ENCODE data around the gene VHLL.
"Not testable (repeated sequence)": the region's sequence is repeated elsewhere in the genome, so short reads cannot be mapped to it uniquely, and the experiment has no call there.

VHLL gene

DNA sequence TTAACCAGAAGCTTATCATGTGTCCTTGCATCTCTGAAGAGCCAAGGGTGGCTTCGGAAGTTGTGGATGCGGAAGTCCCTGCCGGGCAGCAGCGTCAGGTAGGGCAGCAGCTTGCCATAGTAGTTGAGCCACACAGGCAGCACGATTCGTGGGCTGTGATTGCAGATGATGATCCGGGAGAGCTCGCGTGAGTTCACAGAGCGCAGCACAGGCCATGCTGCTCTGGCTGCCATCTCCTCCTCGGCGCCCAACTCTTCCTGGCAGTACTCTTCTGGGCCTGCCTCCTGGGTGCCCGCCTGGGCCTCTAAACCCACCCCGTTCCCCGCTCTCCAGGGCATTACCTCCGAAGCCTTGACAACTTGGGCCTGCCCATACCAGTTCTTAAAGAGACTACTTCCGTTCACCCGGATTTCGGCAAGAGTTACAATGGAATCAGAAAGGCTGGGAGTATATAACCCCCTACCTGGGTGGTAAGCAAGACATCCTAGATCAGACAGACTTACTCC, at the start of gene VHLL:
TSS of gene VHLL (minus strand) at position 456 of the 506 bp plus-strand sequence. CDS start at position 338, 118 bp downstream.
- no peak for DNase-seq

DNA sequence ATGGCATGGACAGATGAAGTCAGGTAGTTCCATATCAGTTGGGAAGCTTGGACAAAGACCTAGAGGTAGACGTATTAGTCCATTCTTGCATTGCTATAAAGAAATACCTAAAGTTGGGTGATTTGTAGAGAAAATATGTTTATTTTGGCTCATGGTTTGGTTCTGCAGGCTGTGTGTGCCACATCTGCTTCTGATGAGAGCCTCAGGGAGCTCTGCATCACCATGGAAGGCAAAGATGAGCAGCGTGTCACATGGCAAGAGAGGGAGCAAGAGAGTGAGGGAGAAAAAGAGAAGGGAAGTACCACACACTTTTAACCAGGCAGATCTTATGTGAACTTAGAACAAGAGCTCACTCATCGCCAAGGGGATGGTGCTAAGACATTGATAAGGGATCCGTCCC, 48.2 kb upstream of the VHLL start:
- no peak for DNase-seq

- DNase-seq: no peak
Measured at GRCh38 chr1:156346636-156347035, 47.5 kb upstream of the VHLL start.

GRCh38 chr1:156346035-156346434, 46.9 kb upstream of the VHLL start:
- not testable (repeated sequence) for DNase-seq

DNA sequence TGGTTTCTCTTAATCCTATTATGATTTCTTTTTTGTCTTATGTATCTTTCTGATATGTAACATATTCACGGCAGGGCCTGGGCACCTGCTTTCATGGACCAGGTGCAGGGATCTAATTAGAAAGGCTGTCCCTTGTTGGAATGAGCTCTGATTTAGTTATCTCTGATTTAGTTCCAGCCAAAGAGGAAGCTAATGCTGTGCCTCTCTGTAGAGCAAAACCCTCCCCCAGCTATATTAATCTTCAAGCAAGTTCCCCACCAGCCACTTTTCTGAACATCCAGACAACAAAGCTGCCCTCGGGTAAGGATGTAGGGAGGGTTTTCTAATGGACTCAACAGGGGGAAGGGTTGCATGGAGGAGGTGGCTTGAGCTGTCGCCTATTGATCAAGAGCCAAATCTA, 45.3 kb upstream of the VHLL start:
- no peak for DNase-seq

GRCh38 chr1:156342166-156342955, 43.3 kb upstream of the VHLL start:
- no peak for DNase-seq

GRCh38 chr1:156338180-156338976, 39.3 kb upstream of the VHLL start, which contains the start of the genes CCT3 and TSACC:
Gene CCT3, minus strand, starts transcription at chr1:156338292. Its CDS starts 108 bp downstream, at chr1:156338184.
Gene TSACC, plus strand, starts transcription at chr1:156338526. Its CDS starts 1,232 bp downstream, at chr1:156339758.
- DNase-seq: peak; percentile 100

DNA sequence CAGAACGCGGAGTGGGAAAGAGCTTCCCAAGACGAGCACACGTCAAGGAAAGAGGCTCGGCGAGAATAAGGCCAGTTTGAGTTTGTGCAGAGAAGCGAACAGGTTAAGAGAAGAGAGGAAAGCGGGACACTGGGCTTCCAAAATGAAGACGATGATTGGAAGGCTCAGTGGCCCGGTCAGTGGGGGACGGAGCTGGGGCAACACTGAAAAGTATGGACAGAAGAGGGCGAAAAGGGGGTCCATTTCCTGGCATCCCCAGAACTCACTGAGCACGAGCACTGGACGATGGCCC, 38.7 kb upstream of the VHLL start:
- DNase-seq: no peak

- no peak for DNase-seq
Measured at GRCh38 chr1:156337052-156337887, 38.2 kb upstream of the VHLL start.

GRCh38 chr1:156336242-156336641, 37.1 kb upstream of the VHLL start:
- DNase-seq: peak; percentile 22

DNA sequence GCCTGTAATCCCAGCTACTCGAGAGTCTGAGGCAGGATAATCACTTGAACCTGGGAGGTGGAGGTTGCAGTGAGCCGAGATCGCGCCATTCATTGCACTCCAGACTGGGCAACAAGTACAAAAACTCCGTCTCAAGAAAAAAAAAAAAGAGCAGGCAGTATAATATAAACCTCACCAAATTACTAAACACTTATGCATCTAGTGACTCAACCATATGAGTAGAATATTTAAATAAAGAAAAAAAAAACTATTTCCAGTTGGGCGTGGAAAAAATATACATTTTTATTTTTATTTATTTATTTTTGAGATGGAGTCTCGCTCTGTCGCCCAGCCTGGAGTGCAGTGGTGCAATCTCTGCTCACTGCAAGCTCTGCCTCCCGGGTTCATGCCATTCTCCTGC, 24.1 kb upstream of the VHLL start:
- not testable (repeated sequence) for DNase-seq

DNA sequence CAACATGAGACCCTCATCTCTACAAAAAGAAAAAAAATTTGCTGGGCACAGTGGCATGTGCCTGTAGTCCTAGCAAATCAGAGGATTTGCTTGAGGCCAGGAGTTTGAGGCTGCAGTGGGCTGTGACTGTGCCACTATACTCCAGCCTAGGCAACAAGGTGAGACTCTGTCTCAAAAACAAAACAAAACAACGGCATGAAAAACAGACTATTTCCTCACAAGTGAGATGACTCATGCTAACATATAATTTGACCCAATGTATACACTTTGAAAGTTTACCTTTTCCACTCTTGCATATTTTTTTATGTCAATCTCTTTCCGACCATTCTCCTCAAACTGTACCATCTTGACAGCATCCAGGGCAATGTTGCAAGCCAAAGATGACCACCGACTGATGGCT, 21.5 kb upstream of the VHLL start:
- no peak for DNase-seq

DNA sequence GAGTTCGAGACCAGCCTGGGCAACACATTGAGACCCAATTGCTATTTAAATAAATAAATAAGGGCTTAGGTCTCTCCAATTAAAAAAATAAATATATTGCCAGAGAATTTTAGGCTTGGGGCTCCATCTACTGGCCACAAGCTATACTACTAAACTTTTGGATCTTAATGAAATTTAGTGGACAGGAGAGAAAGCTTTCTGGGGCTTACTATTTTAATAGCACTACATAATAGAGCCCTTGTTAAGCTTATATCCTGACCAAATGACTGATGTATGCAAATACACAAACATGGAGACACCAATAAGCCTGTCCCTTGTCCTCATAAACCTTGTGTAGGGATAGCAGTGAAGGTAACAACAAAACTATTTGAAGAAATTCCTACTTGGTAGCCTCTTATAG, 20.6 kb upstream of the VHLL start:
- peak; percentile 42 for DNase-seq

GRCh38 chr1:156316909-156317308, 17.8 kb upstream of the VHLL start:
- DNase-seq: no peak

DNA sequence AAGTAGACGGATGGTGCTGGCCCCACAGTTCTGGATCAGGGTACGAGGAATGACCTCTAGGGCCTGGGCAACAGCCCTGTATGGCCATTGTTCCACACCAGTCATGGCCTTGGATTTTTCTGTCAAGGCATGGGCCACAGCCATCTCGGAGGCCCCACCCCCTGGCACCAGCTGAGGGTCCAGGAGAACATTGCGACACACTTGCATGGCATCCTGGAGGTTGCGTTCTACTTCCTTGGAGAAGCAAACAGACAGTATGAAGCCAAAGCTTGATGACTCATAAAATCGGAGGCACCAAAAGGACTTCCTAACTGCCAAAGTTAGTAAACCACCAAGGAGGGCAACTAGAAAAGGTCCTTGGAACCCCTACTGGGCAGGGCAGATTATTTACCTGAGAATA, 11.9 kb upstream of the VHLL start:
- DNase-seq: no peak

GRCh38 chr1:156308078-156308477, 9.0 kb upstream of the VHLL start:
- no peak for DNase-seq

DNA sequence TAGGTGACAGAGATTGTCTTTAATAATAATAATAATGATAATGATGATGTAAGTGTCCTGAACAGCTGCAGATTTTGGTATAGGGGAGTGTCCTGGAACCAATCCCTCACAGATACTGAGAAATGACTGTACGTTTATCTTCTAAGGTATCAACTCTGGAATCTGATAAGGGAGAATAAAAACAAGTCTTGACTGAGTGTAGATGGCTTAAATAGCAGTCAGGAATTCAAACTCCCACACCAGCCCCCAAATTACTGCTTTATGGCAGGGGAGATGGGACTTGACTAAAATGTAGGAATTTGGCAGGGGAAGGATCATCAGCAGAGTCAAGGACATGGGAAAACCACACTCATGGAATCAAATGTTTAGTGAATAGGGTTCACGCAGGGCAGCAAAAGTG, 6.1 kb upstream of the VHLL start:
- no peak for DNase-seq

DNA sequence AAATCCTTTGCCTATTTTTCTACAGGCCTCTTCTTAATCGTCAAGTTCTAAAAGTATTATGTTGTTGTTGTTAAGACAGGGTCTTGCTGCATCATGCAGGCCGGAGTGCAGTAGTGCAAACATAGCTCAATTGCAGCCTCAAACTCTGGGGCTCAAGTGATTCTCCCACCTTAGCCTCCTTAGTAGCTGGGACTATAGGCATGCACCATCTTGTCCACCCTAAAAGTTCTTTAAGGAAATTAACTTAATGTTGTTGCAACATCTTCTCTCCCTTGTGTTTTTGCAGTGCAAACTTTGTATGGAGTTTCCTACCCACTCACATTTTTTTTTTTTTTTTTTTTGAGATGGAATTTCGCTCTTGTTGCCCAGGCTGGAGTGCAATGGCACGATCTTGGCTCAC, 4.1 kb upstream of the VHLL start:
- DNase-seq: no peak

DNA sequence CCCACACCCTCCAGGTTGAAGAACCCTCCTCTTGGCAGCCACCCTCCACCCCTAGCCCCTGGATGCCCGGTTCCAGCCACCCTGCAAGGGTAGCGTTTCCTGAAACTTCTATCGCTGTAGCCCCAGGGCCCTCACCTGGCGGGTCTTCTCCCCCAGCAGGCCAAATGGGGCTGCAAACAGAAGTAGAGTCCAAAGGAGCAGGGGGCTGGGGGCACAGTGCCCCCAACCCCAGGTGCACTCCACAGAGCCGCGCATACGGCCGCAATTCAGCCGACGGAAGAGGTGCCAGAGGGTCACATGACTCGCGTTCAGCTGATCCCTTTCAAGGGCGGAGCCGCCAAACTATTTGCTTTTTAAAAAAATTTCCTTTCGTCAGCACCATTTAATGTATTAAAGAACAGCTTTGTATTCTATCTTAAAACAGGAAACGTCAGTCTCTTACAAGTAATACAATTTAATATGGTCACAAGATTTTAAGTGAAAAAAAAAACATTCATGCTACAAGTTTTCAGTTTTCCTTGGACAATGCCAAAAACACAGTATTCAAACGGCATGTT, 3.6 kb downstream of the VHLL start, which contains the start of gene GLMP:
TSS of gene GLMP (minus strand) at position 289 of the 557 bp plus-strand sequence. CDS start at position 255, 34 bp downstream.
- DNase-seq: peak; percentile 61

DNA sequence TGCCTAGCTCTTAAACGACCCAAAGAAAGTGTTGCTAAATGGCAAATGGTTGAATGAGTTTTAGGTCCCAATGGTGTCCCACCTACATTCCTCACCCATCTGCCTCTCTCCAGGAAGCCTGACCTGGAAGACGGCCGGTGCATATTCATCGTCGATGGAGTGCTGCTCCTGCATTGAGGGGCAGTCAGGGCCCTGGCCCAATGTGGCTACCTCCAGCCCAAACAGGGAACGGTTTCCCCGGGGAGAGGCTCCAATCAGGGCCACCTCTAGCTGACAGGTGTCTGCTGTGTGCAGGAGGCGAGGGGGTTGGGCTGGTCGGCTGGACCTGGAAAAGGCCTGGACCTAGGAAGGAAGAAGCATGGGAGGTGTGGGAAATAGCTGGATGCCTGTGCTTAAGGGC, 5.2 kb downstream of the VHLL start:
- no peak for DNase-seq

DNA sequence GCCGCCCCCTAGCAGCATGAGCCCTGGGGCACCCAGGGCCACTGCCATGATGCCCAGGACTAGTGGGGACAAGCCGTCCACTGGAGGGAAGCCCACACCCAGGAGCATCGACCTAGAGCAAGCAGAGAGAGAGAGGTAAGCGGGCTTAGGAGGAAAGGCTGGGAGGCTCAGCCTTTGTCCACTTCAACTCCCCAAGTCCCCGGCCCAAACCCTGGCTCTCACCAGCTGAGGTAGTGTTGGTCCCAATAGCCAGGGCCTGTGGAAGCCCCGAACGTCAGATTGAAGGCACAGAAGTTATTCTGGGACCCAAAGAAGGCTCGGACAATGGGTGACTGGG, 6.0 kb downstream of the VHLL start:
- DNase-seq: no peak

GRCh38 chr1:156291226-156292061, 7.7 kb downstream of the VHLL start:
- peak; percentile 21 for DNase-seq

Measured in CD4-positive, alpha-beta T cell treated with Interleukin-12 subunit alpha and Interleukin-12 subunit beta, for 1 hour (primary cell).